Measurements from ENCODE around the gene GLUD1.
"Not testable (repeated sequence)": the region's sequence is repeated elsewhere in the genome, so short reads cannot be mapped to it uniquely, and the experiment has no call there.

GLUD1 gene

DNA sequence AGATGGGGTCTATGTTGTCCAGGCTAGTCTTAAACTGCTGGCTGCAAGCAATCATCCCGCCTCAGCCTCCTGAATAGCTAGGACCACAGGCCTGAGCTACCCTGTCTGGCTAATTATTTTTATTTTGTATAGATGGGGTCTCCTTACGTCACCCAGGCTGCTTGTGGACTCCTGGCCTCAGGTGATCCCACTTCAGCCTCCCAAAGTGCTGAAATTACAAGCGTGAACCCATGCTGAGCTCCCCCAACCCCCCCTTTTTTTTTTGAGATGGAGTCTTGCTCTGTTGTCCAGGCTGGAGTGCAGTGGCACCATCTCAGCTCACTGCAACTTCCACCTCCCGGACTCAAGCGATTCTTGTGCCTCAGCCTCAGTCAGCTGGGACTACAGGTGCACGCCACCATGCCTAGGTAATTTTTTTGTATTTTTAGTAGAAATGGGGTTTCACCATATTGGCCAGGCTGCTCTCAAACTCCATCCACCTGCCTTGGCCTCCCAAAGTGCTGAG is 49.2 kb downstream of the GLUD1 start:
- DNase-seq (ENCODE audit: low read depth): no peak

DNA sequence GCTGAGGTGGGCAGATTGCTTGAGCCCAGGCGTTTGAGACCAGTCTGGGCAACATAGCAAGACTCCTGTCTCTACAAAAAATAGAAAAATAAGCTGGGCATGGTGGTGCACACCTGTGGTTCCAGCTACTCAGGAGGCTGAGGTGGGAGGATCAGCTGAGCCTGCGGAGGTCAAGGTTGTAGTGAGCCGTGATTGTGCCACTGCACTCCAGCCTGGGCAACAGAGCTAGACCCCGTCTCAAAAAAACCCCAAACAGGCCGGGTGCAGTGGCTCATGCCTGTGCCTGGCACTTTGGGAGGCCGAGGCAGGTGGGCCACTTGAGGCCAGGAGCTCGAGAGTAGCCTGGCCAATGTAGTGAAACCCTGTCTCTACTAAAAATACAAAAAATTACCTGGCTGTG is 51.1 kb downstream of the GLUD1 start:
- DNase-seq (ENCODE audit: low read depth): not testable (repeated sequence)

DNA sequence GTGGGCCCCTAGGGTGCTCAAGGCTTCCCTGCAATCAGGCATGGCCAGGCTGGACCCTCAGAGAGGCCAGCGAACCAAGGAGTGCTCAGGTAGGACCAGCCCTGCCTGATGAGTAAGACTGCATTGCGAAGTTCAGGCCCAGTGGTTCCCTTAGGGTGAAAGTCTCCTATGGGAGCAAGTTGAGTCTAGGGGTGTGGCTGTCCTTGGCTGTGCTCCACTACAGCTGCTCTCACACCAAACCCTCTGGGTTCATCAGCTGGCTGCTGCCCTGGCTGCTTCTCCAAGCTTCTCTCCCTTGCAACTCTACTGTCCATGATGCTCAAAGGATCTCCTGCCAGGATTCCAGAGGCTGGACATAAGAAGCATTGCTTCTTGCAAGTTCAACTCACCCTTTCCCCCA is 55.9 kb downstream of the GLUD1 start:
- DNase-seq (ENCODE audit: low read depth): no peak

DNA sequence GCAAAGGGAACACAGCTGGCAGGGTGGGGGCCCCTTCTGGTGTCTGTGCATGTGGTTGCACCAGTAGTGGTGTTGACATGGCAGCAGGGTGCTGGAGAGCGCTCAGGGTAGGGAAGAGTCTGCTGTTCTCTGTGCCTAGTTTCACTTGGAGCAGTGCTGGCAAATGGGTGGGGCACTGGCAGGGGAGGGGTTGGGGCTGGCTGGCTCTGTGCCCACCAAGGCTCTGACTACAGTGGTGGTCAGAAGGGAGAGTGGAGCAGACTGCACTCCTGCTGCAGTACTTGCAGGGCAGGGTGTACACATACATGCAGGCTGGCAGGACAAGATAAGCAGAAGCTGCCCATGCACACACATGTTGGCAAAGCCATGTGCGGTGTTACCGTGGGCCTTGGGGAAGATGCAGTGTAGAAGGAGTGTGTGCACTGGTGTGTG is 56.3 kb downstream of the GLUD1 start:
- no peak for DNase-seq (ENCODE audit: low read depth)

DNA sequence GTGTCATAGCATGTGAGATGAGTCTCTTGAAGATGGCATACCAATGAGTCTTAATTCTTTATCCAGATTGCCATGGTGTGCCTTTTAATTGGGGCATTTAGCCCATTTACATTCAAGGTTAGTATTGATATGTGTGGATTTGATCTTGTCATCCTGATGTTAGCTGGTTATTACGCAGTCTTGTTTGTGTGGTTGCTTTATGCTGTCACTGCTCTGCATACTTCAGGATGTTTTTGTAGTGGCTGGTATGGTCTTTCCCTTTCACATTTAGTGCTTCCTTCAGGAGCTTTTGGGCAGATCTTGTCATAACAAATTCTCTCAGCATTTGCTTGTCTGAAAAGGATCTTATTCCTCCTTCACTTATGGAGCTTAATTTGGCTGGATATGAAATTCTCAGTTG is 58.0 kb downstream of the GLUD1 start:
- no peak for DNase-seq (ENCODE audit: low read depth)

DNA sequence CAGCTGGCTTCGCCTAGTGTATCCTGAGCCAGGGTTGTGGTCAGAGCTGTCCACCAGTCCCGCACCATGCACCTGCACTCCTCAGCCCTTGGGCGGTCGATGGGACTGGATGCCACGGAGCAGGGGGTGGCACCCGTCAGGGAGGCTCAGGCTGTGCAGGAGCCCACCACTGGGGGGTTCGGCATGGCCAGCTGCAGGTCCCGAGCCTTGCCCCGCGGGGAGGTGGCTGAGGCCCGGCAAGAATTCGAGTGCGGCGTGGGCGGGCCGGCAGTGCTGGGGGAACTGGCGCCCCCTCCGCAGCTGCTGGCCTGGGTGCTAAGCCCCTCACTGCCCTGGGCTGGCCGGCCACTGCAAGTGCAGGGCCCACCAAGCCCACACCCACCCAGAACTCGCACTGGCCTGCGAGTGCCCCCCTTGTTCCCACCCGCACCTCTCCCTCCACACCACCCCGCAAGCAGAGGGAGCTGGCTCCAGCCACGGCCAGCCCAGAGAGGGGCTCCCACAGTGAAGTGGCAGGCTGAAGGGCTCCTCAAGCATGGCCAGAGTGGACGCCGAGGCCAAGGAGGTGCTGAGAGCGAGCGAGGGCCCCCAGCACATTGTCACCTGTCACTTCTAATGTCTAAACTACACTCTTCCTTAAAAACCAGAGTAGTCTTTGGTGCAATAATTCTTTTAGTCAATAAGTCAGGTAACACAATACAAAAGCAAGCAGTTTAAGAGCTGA is 63.6 kb downstream of the GLUD1 start:
- no peak for DNase-seq (ENCODE audit: low read depth)

DNA sequence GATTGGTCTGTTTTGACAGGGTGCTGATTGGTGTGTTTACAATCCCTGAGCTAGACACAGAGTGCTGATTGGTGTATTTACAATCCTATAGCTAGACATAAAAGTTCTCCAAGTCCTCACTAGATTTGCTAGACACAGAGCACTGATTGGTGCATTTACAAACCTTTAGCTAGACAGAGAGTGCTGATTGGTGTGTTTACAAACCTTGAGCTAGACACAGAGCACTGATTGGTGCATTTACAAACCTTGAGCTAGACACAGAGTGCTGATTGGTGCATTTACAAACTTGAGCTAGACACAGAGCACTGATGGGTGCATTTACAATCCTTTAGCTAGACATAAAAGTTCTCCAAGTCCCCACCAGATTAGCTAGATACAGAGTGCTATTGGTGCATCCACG is 64.2 kb downstream of the GLUD1 start:
- not testable (repeated sequence) for DNase-seq (ENCODE audit: low read depth)

DNA sequence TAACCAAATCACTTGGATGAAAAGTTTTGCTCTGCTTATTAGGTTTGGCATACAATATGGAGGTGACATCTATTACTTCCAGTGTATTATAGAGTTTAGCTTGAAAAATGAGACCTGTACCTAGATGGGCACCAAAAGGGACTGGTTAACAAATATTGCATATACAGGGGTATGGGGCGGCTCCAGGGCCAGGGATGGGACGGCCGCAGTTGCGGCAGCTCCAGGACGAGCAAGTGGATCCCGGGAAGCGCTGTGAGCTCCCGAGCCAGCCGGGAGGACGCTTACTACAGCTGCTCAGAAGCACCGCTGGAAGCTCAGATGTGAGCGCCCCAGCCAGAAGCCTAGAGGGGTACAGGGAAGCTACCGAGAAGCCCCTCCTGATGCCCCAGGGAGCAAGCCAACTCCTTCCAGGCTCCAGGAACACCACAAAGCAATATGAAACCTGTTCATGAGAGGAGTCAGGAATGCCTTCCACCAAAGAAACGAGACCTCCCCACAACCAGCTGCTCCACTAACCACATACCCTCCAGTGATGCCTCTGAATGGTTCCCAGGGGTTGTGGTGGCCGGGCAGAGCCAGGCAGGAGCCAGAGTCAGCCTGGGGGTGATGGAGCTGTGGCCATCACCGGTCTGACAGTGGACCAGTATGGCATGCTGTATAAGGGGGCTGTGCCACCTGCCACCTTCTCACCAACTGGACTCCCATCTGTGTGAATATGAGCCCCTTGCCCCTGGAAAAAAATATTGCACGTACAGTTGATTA is 67.7 kb downstream of the GLUD1 start:
- DNase-seq (ENCODE audit: low read depth): not testable (repeated sequence)

DNA sequence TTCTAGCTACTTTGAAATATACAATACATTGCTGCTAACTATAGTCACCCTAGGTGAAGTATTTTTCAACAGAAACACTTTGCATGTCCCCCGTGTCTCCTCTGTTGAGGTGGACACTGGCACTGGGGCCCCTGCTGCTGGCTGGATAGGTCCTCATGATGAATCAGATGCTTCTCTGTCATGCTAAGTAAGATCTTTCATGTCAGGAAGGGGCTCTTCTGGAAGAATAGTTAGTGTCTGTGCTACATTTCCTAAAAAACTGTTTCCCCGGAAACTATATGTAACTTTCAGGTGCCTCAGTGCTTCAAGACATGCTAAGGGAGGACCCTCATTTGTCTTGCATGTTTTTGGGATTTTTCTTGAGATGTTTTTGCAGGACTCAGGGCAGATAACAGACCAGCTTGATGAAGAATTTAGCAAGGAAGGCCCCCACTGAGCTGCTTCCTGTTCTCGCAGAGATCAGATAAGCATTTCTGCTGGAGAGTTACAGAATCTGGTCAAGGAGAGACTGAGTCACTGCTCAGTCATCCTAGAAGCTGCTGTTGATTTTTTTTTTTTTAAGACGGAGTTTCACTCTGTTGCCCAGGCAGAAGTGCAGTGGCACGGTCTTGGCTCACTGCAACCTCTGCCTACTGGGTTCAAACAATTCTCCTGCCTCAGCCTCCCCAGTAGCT is 69.2 kb downstream of the GLUD1 start:
- not testable (repeated sequence) for DNase-seq (ENCODE audit: low read depth)

DNA sequence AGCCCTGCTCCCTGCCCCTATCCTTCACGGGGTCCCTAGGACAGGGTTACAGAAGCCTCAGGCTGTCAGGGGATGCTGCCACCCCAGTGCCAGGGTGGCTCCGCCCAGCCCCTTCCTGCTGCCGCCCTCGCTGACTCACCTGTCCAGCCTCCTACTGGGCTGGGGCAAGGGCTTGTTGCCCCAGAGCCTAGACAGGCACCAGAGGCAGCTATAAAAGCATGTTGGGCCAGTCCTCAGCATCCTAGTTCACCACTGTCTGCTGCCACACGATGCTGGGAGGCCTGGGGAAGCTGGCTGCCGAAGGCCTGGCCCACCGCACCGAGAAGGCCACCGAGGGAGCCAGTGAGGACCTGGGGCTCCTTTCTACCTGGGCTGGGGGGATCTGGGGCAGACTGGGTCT is 74.6 kb downstream of the GLUD1 start, which contains the start of gene FAM25A:
FAM25A (plus strand) TSS at position 239 of the 400 bp plus-strand sequence; CDS start at position 270, 31 bp downstream.
- DNase-seq (ENCODE audit: low read depth): not testable (repeated sequence)

DNA sequence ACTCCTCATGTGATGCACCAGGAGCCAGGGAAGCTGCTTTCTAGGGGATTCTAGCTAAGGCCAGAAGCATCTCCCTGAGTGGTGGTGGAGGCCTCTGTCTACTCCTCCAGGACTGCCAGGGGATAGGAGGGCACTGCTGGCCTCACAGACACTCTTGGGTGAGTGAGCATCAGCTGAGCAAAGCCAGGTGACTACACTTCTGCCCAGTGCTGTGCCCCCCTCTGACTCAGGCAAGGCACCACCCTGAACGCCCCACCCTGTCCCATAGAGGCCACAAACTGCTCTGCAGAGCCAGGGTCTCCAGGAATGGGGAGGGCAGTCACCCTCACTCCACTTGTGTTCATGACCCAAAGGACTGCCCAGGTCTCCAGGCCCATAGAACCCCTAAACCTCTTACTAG is 75.1 kb downstream of the GLUD1 start:
- DNase-seq (ENCODE audit: low read depth): not testable (repeated sequence)

DNA sequence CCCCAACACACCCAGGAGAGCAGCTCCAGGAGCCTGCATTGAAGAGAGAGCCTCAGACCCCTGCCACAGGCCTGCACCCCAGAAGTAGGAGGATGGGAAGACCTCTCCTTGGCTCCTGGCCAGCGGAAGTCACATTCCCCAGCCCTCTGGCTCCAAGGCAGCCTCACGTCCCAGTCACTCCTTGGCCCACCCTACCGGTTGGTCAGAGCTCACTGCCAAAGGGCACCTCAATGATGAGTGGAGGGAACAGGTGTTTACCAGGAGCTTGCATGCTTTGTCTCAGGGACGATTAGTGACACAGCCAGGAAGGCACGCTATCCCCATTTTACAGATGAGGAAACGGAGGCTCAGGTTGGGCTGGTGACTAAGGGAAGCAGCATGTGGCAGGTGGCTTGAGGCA is 75.6 kb downstream of the GLUD1 start:
- DNase-seq (ENCODE audit: low read depth): not testable (repeated sequence)

DNA sequence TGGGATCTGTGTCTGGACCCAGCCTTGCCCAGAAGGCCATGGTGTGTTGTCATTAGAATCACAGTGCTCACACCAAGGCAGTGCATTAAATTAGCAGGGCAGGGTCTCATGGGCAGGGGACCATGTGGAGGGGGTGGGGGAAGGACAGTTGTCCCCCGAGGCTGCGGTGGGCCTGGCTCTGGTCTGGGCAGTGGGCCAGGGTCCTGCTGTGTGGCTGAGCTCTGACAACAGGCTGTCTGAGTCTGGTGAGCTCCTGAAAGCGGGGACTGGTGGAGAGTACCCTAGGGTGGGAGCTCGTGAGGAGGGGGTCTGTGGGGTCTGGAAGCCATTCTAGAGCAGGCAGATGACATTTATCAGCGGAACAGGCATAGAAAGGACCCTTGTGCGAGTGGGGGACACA is 76.5 kb downstream of the GLUD1 start:
- DNase-seq (ENCODE audit: low read depth): not testable (repeated sequence)

DNA sequence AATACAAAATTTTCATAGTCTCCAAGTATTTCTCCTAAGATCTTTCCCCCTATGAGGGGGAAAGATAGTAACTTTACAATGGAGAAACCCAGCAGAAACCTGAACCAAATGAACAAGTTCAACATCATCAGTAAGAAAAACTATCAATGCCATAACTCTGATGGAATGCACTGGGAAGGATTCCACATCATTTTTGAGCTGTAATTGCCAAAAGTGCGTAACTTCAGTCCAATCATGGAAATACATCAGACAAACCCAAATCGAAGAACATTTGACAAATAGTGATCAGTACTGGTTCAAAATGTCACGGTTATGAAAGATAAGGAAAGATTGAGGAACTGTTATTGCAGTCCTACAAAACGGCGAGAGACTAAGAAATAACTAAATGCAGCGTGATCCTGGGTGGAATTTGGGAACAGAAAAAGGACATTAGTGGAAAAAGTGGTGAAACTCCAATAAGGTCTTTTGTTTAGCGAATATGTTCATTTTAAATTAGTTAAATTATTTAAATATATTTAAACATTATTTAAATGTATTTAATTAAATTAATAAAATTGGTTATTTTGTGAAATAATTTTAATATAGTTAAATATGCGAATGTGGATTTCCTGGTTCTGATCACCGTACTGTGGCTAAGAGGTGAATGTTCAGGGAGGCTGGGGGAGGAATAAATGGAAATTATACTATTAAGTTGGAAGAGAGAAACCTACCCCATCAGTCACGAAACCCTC is 79.5 kb downstream of the GLUD1 start:
- DNase-seq (ENCODE audit: low read depth): not testable (repeated sequence)

DNA sequence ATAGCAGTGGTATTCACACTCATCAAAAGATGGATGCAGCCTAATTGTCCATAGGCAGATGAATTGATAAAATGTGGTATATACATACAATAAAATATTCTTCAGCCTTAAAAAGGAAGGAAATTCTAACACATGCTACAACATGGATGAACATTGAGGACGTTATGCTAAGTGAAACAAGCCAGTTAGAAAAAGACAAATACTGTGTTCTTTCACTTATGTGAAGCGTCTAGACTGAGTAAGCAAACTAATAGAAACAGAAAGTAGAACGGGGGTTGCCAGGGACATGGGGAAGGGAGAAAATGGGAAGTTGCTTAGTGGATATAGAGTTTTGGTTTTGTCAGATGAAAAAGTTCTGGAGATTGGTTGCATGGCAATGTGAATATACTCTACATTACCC is 81.1 kb downstream of the GLUD1 start:
- not testable (repeated sequence) for DNase-seq (ENCODE audit: low read depth)

DNA sequence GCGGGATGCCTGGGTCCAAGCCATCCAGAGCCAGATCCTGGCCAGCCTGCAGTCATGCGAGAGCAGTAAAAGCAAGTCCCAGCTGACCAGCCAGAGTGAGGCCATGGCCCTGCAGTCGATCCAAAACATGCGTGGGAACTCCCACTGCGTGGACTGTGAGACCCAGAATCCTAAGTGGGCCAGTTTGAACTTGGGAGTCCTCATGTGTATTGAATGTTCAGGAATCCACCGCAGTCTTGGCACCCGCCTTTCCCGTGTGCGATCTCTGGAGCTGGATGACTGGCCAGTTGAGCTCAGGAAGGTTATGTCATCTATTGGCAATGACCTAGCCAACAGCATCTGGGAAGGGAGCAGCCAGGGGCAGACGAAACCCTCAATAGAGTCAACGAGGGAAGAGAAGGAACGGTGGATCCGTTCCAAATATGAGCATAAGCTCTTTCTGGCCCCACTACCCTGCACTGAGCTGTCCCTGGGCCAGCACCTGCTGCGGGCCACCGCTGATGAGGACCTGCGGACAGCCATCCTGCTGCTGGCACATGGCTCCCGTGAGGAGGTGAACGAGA is 85.4 kb downstream of the GLUD1 start:
- not testable (repeated sequence) for DNase-seq (ENCODE audit: low read depth)

DNA sequence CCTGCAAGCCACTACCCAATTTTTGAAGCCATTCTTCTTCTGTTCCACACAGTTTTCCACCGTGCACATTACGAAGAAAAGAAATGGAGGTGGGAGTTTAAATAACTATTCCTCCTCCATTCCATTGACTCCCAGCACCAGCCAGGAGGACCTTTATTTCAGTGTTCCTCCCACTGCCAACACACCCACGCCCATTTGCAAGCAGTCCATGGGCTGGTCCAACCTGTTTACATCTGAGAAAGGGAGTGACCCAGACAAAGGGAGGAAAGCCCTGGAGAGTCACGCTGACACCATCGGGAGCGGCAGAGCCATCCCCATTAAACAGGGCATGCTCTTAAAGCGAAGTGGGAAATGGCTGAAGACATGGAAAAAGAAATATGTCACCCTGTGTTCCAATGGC is 86.3 kb downstream of the GLUD1 start:
- DNase-seq (ENCODE audit: low read depth): not testable (repeated sequence)

DNA sequence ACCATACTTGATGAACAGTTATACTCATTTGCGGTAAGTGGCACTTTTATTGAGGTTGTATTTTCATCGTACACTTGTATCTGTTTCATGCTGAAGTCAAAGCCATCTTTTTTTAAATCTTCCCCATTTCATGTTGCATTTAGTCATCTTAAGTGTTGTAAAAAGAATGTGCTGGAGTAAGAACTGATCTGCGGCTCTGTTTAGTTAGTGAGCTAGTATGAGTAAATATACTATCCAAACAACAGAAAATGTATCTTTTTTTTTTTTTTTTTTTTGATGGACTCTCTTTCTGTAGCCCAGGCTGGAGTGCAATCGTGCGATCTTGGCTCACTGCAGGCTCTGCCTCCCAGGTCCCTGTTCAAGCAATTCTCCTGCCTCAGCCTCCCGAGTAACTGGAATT is 87.0 kb downstream of the GLUD1 start:
- DNase-seq (ENCODE audit: low read depth): not testable (repeated sequence)

DNA sequence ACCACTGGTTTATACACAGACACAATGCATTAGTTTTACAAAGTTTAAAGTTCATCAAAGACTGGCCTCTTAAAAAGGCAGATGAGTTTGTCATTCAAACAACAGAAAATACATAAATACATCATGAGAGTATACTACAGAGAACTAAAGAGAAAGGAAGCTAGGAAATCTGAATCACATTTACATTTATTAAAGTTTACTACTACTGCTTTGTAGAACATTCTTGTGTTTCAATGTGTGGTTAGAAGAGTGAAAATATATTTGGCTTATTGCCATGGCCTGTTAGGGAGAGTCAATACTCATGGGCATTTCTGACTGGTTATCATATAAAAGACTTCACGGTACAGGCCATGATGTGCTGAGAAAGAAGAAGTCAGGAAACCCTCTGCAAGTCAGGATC is 87.5 kb downstream of the GLUD1 start:
- not testable (repeated sequence) for DNase-seq (ENCODE audit: low read depth)

DNA sequence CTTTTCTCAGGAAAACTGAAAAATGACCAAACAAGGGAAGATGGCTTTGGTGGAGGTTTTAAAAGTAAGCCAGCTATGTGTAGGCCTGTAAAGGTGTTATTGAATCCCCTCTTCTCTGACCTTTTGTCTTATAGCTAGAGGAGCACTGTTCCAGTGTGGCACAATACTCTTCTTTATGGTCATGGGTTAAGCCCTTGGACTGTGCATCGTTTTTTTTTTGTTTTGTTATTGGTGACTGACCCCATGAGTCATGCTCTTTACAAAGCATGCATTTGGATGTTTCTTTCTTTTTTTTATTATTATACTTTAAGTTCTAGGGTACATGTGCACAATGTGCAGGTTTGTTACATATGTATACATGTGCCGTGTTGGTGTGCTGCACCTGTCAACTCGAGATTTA is 94.2 kb downstream of the GLUD1 start:
- no peak for DNase-seq (ENCODE audit: low read depth)
